ENCODE measurements around the gene MACF1. TPM values are rescaled to one million over a fixed set of nuclear protein-coding genes. Genes with fewer than 3 reads are reported as not detected.

Gene MACF1
- polyA plus RNA-seq, 1 of the 3 experiments (the other 2 are of a cell fraction), result 37.6 TPM

- ChIA-PET POLR2A (no interaction called here), CTCF (interaction anchor here (0.6 to 1.0 kb wide), 2 partner anchors 86 to 169 kb away, joined by 3 read pairs; no protein-coding TSS in a partner anchor)
- Histone ChIP-seq H3K9ac (no peak overlapping the region), H4K20me1 (ENCODE audit: insufficient read depth) (no peaks in the 10 kb centered on the region), H3K27me3 (ENCODE audit: insufficient read depth) (no peaks in the 10 kb centered on the region), H3K9me2 (no peaks in the 10 kb centered on the region), H2AFZ (ENCODE audit: low read depth) (no peak overlapping the region), H3K4me1 (ENCODE audit: control insufficient read depth in 1 of 2, insufficient read depth in 2 of 2, low read depth in 1 of 2, low read length in 1 of 2) (no peaks in the 10 kb centered on the region), H3K4me2 (no peak overlapping the region), H3K27ac (ENCODE audit: low read depth in 2 of 2, low read length in 1 of 2) (no peak overlapping the region), H3K9me3 (no peaks in the 10 kb centered on the region), H3K36me3 (replicated peaks in 1 of 2; ENCODE audit: control insufficient read depth in 1 of 2, insufficient read depth in 2 of 2, low read length in 1 of 2) (peaks cover 35 to 74% of the 10 kb centered on the region in 2 experiments), H3F3A (replicated peaks; ENCODE audit: insufficient read depth) (peaks cover 10% of the 10 kb centered on the region), H3K79me2 (ENCODE audit: insufficient read depth) (no peaks in the 10 kb centered on the region; the same call in 1 of the 2 replicates), H3K4me3 (ENCODE audit: low read depth in 2 of 2, low read length in 1 of 2) (no peak overlapping the region)
- TF ChIP-seq USF1 (IDR thresholded peaks at IDR 0.05; ENCODE audit: borderline replicate concordance, low read depth), result no peak
- TF ChIP-seq FOSL2 (IDR thresholded peaks at IDR 0.05; ENCODE audit: borderline replicate concordance, low read depth), result no peak
- TF ChIP-seq FOXJ3 (CRISPR knock-in tag; IDR thresholded peaks at IDR 0.05), result no peak
- TF ChIP-seq RCOR1 (IDR thresholded peaks at IDR 0.05; ENCODE audit: low read length), result no peak
- no peak for TF ChIP-seq SMC3 (IDR thresholded peaks at IDR 0.05; ENCODE audit: low read depth, low read length)
- TF ChIP-seq RAD21 (IDR thresholded peaks at IDR 0.05; ENCODE audit: low read length), result no peak
- TF ChIP-seq POLR2AphosphoS5 (IDR thresholded peaks at IDR 0.05; ENCODE audit: low read depth, low read length), result no peak
- TF ChIP-seq MXI1 (IDR thresholded peaks at IDR 0.05; ENCODE audit: low read depth, low read length), result no peak
- no peak for TF ChIP-seq ZBTB33 (IDR thresholded peaks at IDR 0.05; ENCODE audit: borderline replicate concordance, low read depth)
- no peak for TF ChIP-seq TEAD4 (IDR thresholded peaks at IDR 0.05; ENCODE audit: borderline replicate concordance, insufficient read depth)
- no peak for TF ChIP-seq YY1 (IDR thresholded peaks at IDR 0.05; ENCODE audit: low read depth)
- TF ChIP-seq GATA2 (CRISPR knock-in tag; IDR thresholded peaks at IDR 0.05), result no peak
- no peak for TF ChIP-seq EZH2phosphoT487 (IDR thresholded peaks at IDR 0.05; ENCODE audit: borderline replicate concordance, low read depth)
- no peak for TF ChIP-seq EP300 (IDR thresholded peaks at IDR 0.05; ENCODE audit: borderline replicate concordance in 1 of 2, low read depth in 1 of 2, low read length in 1 of 2)
- TF ChIP-seq NRF1 (IDR thresholded peaks at IDR 0.05; ENCODE audit: low read depth, low read length), result no peak
- no peak for TF ChIP-seq CHD2 (IDR thresholded peaks at IDR 0.05; ENCODE audit: low read length, partially characterized antibody)
- no peak for TF ChIP-seq ELF1 (IDR thresholded peaks at IDR 0.05)
- no peak for TF ChIP-seq NFIC (IDR thresholded peaks at IDR 0.05; ENCODE audit: borderline replicate concordance)
- TF ChIP-seq RXRA (IDR thresholded peaks at IDR 0.05; ENCODE audit: borderline replicate concordance, low read depth), result no peak
- DNase-seq, result no peak
- WGBS (ENCODE audit: low lambda C conversion rate), result 98% methylated on average over 4 of the region's 4 CpGs
These were observed 165.1 kb downstream of the MACF1 start for GRCh38 chr1:39369565-39369964.

All from SK-N-SH (cell line).